ENCODE data around the gene C11orf24. TPM values are rescaled to one million over a fixed set of nuclear protein-coding genes. Genes with fewer than 3 reads are reported as not detected.
A peak's percentile ranks its signal among the peaks of the same experiment; 100 is the strongest.

The C11orf24 gene
- total and polyA plus RNA-seq, 4 donors: 9.8 to 50.0 (median 29.6) TPM

- no peaks in the 10 kb centered on the region for H3K27me3 ChIP-seq (ENCODE audit: control insufficient read depth in 3 of 3, insufficient read depth in 3 of 3, low read length in 2 of 3)
- H3K9ac ChIP-seq (ENCODE audit: insufficient read depth in 1 of 2, low read length in 2 of 2): peak overlapping the region in 1 of 2 donors; percentile 16
- 42 to 45% methylated on average over 22 of the region's 22 CpGs for WGBS, 2 donors
- peak; percentile 91 for TF ChIP-seq CTCF (IDR thresholded peaks at IDR 0.05; ENCODE audit: control extremely low read depth, extremely low read depth)
- no peak overlapping the region for H3K27ac ChIP-seq (ENCODE audit: low read depth in 1 of 2, low read length in 1 of 2)
- peak; percentile 83 for ATAC-seq (ENCODE audit: insufficient read depth, low FRiP score)
- peak; percentile 93 to 94 (median 94) for DNase-seq
- peaks cover 2 to 24% (median 11%) of the 10 kb centered on the region in 4 donors for H3K36me3 ChIP-seq (ENCODE audit: control insufficient read depth in 4 of 4, insufficient read depth in 4 of 4, low read length in 4 of 4)
- peaks cover 0 to 11% (median 5%) of the 10 kb centered on the region in 5 donors for H3K4me1 ChIP-seq (ENCODE audit: control insufficient read depth in 5 of 5, insufficient read depth in 5 of 5, low read length in 5 of 5)
- peaks cover 0 to 3% (median 0%) of the 10 kb centered on the region in 4 donors for H3K9me3 ChIP-seq (ENCODE audit: control insufficient read depth in 4 of 4, insufficient read depth in 3 of 4, low read length in 3 of 4)
- H3K4me3 ChIP-seq: no peak overlapping the region
Observed at GRCh38 chr11:68257477-68258362, 14.1 kb downstream of the C11orf24 start.

GRCh38 chr11:68256331-68256741 lies 15.4 kb downstream of the C11orf24 start:
- no peak overlapping the region for H3K4me3 ChIP-seq
- TF ChIP-seq CTCF (IDR thresholded peaks at IDR 0.05; ENCODE audit: control extremely low read depth, extremely low read depth): no peak

GRCh38 chr11:68255526-68255925 lies 16.2 kb downstream of the C11orf24 start:
- H3K9ac ChIP-seq (ENCODE audit: insufficient read depth in 1 of 2, low read length in 2 of 2): no peak overlapping the region
- no peak for TF ChIP-seq CTCF (IDR thresholded peaks at IDR 0.05; ENCODE audit: control extremely low read depth, extremely low read depth)
- H3K9me3 ChIP-seq (ENCODE audit: control insufficient read depth in 4 of 4, insufficient read depth in 3 of 4, low read length in 3 of 4): no peaks in the 10 kb centered on the region
- no peak overlapping the region for H3K27ac ChIP-seq (ENCODE audit: low read depth in 1 of 2, low read length in 1 of 2)
- DNase-seq (peak in 1 of 3 donors; percentile 12), ATAC-seq (ENCODE audit: insufficient read depth, low FRiP score) (no peak)
- H3K4me1 ChIP-seq (ENCODE audit: control insufficient read depth in 5 of 5, insufficient read depth in 5 of 5, low read length in 5 of 5): peaks cover 0 to 11% (median 5%) of the 10 kb centered on the region in 5 donors
- peaks cover 0 to 3% (median 0%) of the 10 kb centered on the region in 4 donors for H3K36me3 ChIP-seq (ENCODE audit: control insufficient read depth in 4 of 4, insufficient read depth in 4 of 4, low read length in 4 of 4)
- H3K27me3 ChIP-seq (ENCODE audit: control insufficient read depth in 3 of 3, insufficient read depth in 3 of 3, low read length in 2 of 3): no peaks in the 10 kb centered on the region
- H3K4me3 ChIP-seq: no peak overlapping the region
- 82 to 90% methylated on average over 13 of the region's 13 CpGs for WGBS, 2 donors

More at GRCh38 chr11:68256331-68256741, 15.4 kb downstream of the C11orf24 start:
- Histone ChIP-seq H3K36me3 (ENCODE audit: control insufficient read depth in 4 of 4, insufficient read depth in 4 of 4, low read length in 4 of 4) (peaks cover 0 to 10% (median under 1%) of the 10 kb centered on the region in 4 donors), H3K9me3 (ENCODE audit: control insufficient read depth in 4 of 4, insufficient read depth in 3 of 4, low read length in 3 of 4) (no peaks in the 10 kb centered on the region), H3K9ac (ENCODE audit: insufficient read depth in 1 of 2, low read length in 2 of 2) (no peak overlapping the region), H3K27ac (ENCODE audit: low read depth in 1 of 2, low read length in 1 of 2) (no peak overlapping the region), H3K27me3 (ENCODE audit: control insufficient read depth in 3 of 3, insufficient read depth in 3 of 3, low read length in 2 of 3) (no peaks in the 10 kb centered on the region), H3K4me1 (ENCODE audit: control insufficient read depth in 5 of 5, insufficient read depth in 5 of 5, low read length in 5 of 5) (peaks cover 0 to 11% (median 5%) of the 10 kb centered on the region in 5 donors)
- DNase-seq (peak in 2 of 3 donors; percentile 15 to 29), ATAC-seq (ENCODE audit: insufficient read depth, low FRiP score) (no peak)
- 71 to 88% methylated on average over 9 of the region's 9 CpGs for WGBS, 2 donors
